OCI-LY7 (cell line): ENCODE measurements around the gene INHBB. TPM values are rescaled to one million over a fixed set of nuclear protein-coding genes. Genes with fewer than 3 reads are reported as not detected.
A peak's percentile ranks its signal among the peaks of the same experiment; 100 is the strongest.

Experiments
- BruUV-seq: library from RNA; stranded (reverse); fragments of 400-500 nt; replicated peaks from 2 replicates; lab custom pipeline; 2021; lab: Mats Ljungman, UMichigan
- CTCF ChIA-PET: fragments of 300-600 bp; sonication (Branson Sonifier 250); formaldehyde crosslinking; loops from one replicate; lab custom pipeline; 2022; ENCODE audit warnings: antibody characterized with exemption; ENCODE audit not compliant: unreplicated experiment; lab: Charles Lee
- POLR2A ChIA-PET: fragments of 300-600 bp; sonication (Branson Sonifier 250); formaldehyde crosslinking; loops from one replicate; lab custom pipeline; 2022; ENCODE audit warnings: antibody characterized with exemption; lab: Charles Lee
- DNase-seq: peaks from one replicate; pipeline ENCODE4 v3.0.0-alpha.2; 2015; ENCODE audit warnings: low spot score
- H2AFZ ChIP-seq: fragments of 200-600 bp; sonication (generic), shearing (Covaris generic); 2 replicates; pipeline ENCODE4 v1.6.1; 2014; ENCODE audit warnings: mild to moderate bottlenecking, antibody characterized with exemption, low read length, moderate library complexity
- H3K27ac ChIP-seq: fragments of 200-600 bp; sonication (generic); 2 replicates; pipeline ENCODE4 v1.5.1; 2014; ENCODE audit warnings: mixed run types, low read depth, mild to moderate bottlenecking, moderate library complexity, low read length, inconsistent platforms; ENCODE audit not compliant: poor library complexity, severe bottlenecking
- H3K36me3 ChIP-seq: fragments of 200-600 bp; sonication (generic); 2 replicates; pipeline ENCODE4 v1.6.1; 2014; ENCODE audit warnings: mild to moderate bottlenecking, antibody characterized with exemption, low read length, moderate library complexity, mixed read lengths; ENCODE audit not compliant: insufficient read depth
- H3K4me1 ChIP-seq: fragments of 200-600 bp; sonication (generic); 2 replicates; pipeline ENCODE4 v1.5.1; 2014; ENCODE audit warnings: mild to moderate bottlenecking, low read length; ENCODE audit not compliant: insufficient read depth, poor library complexity, severe bottlenecking
- H3K4me2 ChIP-seq: fragments of 200-600 bp; sonication (generic); 2 replicates; pipeline ENCODE4 v1.6.1; 2014; ENCODE audit warnings: mild to moderate bottlenecking, low read length
- H3K4me3 ChIP-seq: fragments of 200-600 bp; sonication (generic); 2 replicates; pipeline ENCODE4 v1.5.1; 2014; ENCODE audit warnings: mild to moderate bottlenecking, low read depth, low read length; ENCODE audit not compliant: poor library complexity, severe bottlenecking
- H3K79me2 ChIP-seq: fragments of 200-600 bp; sonication (generic); 2 replicates; pipeline ENCODE4 v1.6.1; 2016; ENCODE audit warnings: low read depth, mild to moderate bottlenecking, low read length, moderate library complexity, mixed read lengths; ENCODE audit not compliant: insufficient read depth
- H3K9me2 ChIP-seq: fragments of 200-600 bp; sonication (generic); 2 replicates; pipeline ENCODE4 v1.6.1; 2016; ENCODE audit warnings: mild to moderate bottlenecking, low read length, mixed read lengths; ENCODE audit not compliant: insufficient read depth
- H3K9me3 ChIP-seq: fragments of 200-600 bp; sonication (generic); 2 replicates; pipeline ENCODE4 v1.6.1; 2014; ENCODE audit warnings: mild to moderate bottlenecking, mixed run types, low read length, mixed read lengths
- H4K20me1 ChIP-seq: fragments of 200-600 bp; sonication (generic); 2 replicates; pipeline ENCODE4 v1.6.1; 2014; ENCODE audit warnings: mild to moderate bottlenecking, antibody characterized with exemption, low read length, moderate library complexity, mixed read lengths; ENCODE audit not compliant: insufficient read depth
- EZH2phosphoT487 ChIP-seq: fragments of 200-600 bp; sonication (generic); IDR thresholded peaks from 2 replicates; pipeline ENCODE4 v1.6.1; 2018; ENCODE audit warnings: low read depth, borderline replicate concordance, mild to moderate bottlenecking, mixed run types, antibody characterized with exemption, low read length, moderate library complexity, mixed read lengths
- intact Hi-C: fragments of 100-400 bp; cut with micrococcal nuclease; formaldehyde crosslinking; loops from one replicate; pipeline ENCODE4 v1.10.0; 2022; ENCODE audit not compliant: unreplicated experiment
- total RNA-seq, 2 experiments: library from RNA; depleted of rRNA in 1 of 2; stranded (reverse); fragments of >200 nt in 1 of 2; shearing (Covaris generic) in 1 of 2; gene quantifications; 2 replicates each; pipeline ENCODE4 v1.2.3, GENCODE V29; 2014 to 2022
- TF ChIP-seq, protein P1 (sequence below): fragments of 200-600 bp; sonication (generic); conservative IDR thresholded peaks from 2 replicates; pipeline ENCODE4 v1.5.1; 2014; ENCODE audit warnings: mild to moderate bottlenecking, antibody characterized with exemption, low read length, moderate library complexity, mixed read lengths

The INHBB gene
- total RNA-seq, 2 experiments from 2014 or later, result not detected

GRCh38 chr2:120342446-120342845 is 3.5 kb upstream of the INHBB start:
- no peaks in the 10 kb centered on the region for H3K9me3 ChIP-seq
- ChIA-PET CTCF (interaction anchor here (1.2 kb wide), 1 partner anchor 26 kb away, joined by 3 read pairs; no protein-coding TSS in a partner anchor), POLR2A (no interaction called here)
- no TSS peak for BruUV-seq
- no peaks in the 10 kb centered on the region for H3K4me1 ChIP-seq
- H2AFZ ChIP-seq, result no peak overlapping the region
- intact Hi-C loops, result loop anchor here (5.0 kb wide), 1 partner anchor 335 kb away; no protein-coding TSS in a partner anchor
- H3K79me2 ChIP-seq, result no peaks in the 10 kb centered on the region
- no peak overlapping the region for H3K4me3 ChIP-seq
- H3K9me2 ChIP-seq, result no peaks in the 10 kb centered on the region
- H3K36me3 ChIP-seq, result no peaks in the 10 kb centered on the region
- no peak for TF ChIP-seq EZH2phosphoT487
- TF ChIP-seq, protein P1, sequence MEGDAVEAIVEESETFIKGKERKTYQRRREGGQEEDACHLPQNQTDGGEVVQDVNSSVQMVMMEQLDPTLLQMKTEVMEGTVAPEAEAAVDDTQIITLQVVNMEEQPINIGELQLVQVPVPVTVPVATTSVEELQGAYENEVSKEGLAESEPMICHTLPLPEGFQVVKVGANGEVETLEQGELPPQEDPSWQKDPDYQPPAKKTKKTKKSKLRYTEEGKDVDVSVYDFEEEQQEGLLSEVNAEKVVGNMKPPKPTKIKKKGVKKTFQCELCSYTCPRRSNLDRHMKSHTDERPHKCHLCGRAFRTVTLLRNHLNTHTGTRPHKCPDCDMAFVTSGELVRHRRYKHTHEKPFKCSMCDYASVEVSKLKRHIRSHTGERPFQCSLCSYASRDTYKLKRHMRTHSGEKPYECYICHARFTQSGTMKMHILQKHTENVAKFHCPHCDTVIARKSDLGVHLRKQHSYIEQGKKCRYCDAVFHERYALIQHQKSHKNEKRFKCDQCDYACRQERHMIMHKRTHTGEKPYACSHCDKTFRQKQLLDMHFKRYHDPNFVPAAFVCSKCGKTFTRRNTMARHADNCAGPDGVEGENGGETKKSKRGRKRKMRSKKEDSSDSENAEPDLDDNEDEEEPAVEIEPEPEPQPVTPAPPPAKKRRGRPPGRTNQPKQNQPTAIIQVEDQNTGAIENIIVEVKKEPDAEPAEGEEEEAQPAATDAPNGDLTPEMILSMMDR, result no peak
- no peak for DNase-seq
- no peaks in the 10 kb centered on the region for H4K20me1 ChIP-seq
- no peak overlapping the region for H3K27ac ChIP-seq
- no peak overlapping the region for H3K4me2 ChIP-seq

GRCh38 chr2:120343100-120343432 is 2.9 kb upstream of the INHBB start:
- Histone ChIP-seq H3K79me2 (no peaks in the 10 kb centered on the region), H3K9me2 (no peaks in the 10 kb centered on the region), H3K4me2 (no peak overlapping the region), H3K4me1 (no peaks in the 10 kb centered on the region), H3K27ac (no peak overlapping the region), H3K4me3 (no peak overlapping the region), H2AFZ (no peak overlapping the region), H4K20me1 (no peaks in the 10 kb centered on the region), H3K9me3 (no peaks in the 10 kb centered on the region), H3K36me3 (no peaks in the 10 kb centered on the region)
- intact Hi-C loops, result loop anchor here (1.0 to 5.0 kb wide), 2 partner anchors 178 to 334 kb away; no protein-coding TSS in a partner anchor
- ChIA-PET CTCF (no interaction called here), POLR2A (no interaction called here)
- TF ChIP-seq, protein P1, result no peak
- no peak for TF ChIP-seq EZH2phosphoT487
- no TSS peak for BruUV-seq
- DNase-seq, result no peak

DNA sequence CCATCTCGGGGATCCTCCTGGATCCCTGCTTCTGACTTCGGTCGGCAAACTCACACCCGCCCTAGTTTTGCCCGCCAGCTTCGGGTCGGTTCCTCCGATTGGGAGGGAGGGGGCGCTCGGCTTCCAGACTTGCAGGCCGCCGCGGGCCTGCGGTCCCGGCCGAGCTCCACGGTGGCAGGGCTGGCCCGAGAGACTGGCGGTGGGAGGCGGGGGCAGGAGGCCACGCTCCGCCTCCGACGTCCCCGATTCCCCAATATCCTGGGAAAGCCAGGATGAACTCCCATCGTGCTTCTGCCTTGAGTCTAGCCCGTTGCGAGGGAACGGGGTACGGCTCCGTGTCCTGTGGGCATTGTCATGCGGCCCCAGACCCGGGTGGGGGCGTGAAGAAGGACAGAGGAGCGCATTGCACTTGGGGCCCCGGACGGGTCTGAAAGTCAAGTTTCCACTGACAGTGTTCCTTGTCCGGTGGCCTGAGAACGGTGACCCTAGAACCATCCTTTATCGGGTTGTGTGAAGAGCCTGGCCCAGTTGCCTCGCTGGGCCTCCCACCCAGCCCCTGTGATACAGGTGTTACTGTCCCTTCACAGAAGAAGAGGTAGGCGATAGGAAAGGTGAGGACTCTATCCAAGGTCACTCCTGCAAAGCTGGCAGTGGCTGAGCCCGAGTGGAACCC is 2.4 kb upstream of the INHBB start:
- no TSS peak for BruUV-seq
- POLR2A ChIA-PET, result no interaction called here
- no peak overlapping the region for H3K4me3 ChIP-seq

More for the DNA sequence above, 2.4 kb upstream of the INHBB start:
- TF ChIP-seq, protein P1, result peak; percentile 62
- TF ChIP-seq EZH2phosphoT487, result no peak
- no peaks in the 10 kb centered on the region for H3K4me1 ChIP-seq
- no peak overlapping the region for H3K27ac ChIP-seq
- H3K9me3 ChIP-seq, result no peaks in the 10 kb centered on the region
- intact Hi-C loops, result loop anchor here (1.0 to 5.0 kb wide), 2 partner anchors 178 to 334 kb away; no protein-coding TSS in a partner anchor
- no peaks in the 10 kb centered on the region for H3K9me2 ChIP-seq
- no peak overlapping the region for H2AFZ ChIP-seq
- H3K36me3 ChIP-seq, result no peaks in the 10 kb centered on the region
- no peaks in the 10 kb centered on the region for H4K20me1 ChIP-seq
- peak; percentile 5 for DNase-seq
- H3K79me2 ChIP-seq, result no peaks in the 10 kb centered on the region
- CTCF ChIA-PET, result no interaction called here
- no peak overlapping the region for H3K4me2 ChIP-seq
